ENCODE results near the gene MBNL1.

- no peak for TF ChIP-seq CTCF (IDR thresholded peaks at IDR 0.05 in 2 of 3, conservative IDR thresholded peaks at IDR 0.05 in 1 of 3; ENCODE audit: borderline replicate concordance in 1 of 3, insufficient read depth in 1 of 3, low read depth in 2 of 3, low read length in 2 of 3)
- TF ChIP-seq POLR2AphosphoS5 (IDR thresholded peaks at IDR 0.05; ENCODE audit: low read depth, low read length): no peak
- no peak for TF ChIP-seq POLR2A (IDR thresholded peaks at IDR 0.05; ENCODE audit: borderline replicate concordance, extremely low read depth, insufficient read depth, insufficient read length)
- no peak for TF ChIP-seq EZH2 (IDR thresholded peaks at IDR 0.05)
Observed at GRCh38 chr3:152331998-152332397, 63.3 kb downstream of the MBNL1 start.
